Dermis blood vessel endothelial cell (primary cell): ENCODE measurements around the gene LTA4H. TPM values are rescaled to one million over a fixed set of nuclear protein-coding genes. Genes with fewer than 3 reads are reported as not detected.

Experiments
- DNase-seq: peaks from one replicate; pipeline ENCODE4 v3.0.0; 2010
- total RNA-seq: library from RNA; depleted of rRNA; stranded (reverse); fragments of >200 nt; gene quantifications from 2 replicates; pipeline ENCODE4 v1.2.3, GENCODE V29; 2014

LTA4H gene
- total RNA-seq, 1 donor from 2014 or later: 137 TPM

- no peak for DNase-seq
These were observed 82.4 kb downstream of the LTA4H start for GRCh38 chr12:95953000-95953399.

- DNase-seq: no peak
These were observed 83.9 kb downstream of the LTA4H start for GRCh38 chr12:95951515-95951914.

Other genes starting within 250 kb of the LTA4H start
- 469 and 711 TPM in 2 replicates for gene NTN4, start 244.8 kb downstream of the LTA4H start, total RNA-seq
- 14.5 and 15.4 TPM in 2 replicates for gene SNRPF, start 176.6 kb downstream of the LTA4H start, total RNA-seq
- gene CCDC38, start 93.0 kb downstream of the LTA4H start, total RNA-seq: not detected in 2 replicates
- 0.28 TPM in 1 of 2 replicates, not detected in the other for gene AMDHD1, start 92.3 kb downstream of the LTA4H start, total RNA-seq
- 0.14 and 0.17 TPM in 2 replicates for gene HAL, start 39.2 kb downstream of the LTA4H start, total RNA-seq
- 45.6 and 95.3 TPM in 2 replicates for gene ELK3, start 158.8 kb upstream of the LTA4H start, total RNA-seq